Amniotic epithelial cell (primary cell): ENCODE data around the gene MANF.
A peak's percentile ranks its signal among the peaks of the same experiment; 100 is the strongest.
"Not testable (repeated sequence)": the region's sequence is repeated elsewhere in the genome, so short reads cannot be mapped to it uniquely, and the experiment has no call there.

Source experiments
- DNase-seq: peaks from one replicate; pipeline ENCODE4 v3.0.0-alpha.2; 2010; ENCODE audit warnings: low read depth

MANF gene

DNA sequence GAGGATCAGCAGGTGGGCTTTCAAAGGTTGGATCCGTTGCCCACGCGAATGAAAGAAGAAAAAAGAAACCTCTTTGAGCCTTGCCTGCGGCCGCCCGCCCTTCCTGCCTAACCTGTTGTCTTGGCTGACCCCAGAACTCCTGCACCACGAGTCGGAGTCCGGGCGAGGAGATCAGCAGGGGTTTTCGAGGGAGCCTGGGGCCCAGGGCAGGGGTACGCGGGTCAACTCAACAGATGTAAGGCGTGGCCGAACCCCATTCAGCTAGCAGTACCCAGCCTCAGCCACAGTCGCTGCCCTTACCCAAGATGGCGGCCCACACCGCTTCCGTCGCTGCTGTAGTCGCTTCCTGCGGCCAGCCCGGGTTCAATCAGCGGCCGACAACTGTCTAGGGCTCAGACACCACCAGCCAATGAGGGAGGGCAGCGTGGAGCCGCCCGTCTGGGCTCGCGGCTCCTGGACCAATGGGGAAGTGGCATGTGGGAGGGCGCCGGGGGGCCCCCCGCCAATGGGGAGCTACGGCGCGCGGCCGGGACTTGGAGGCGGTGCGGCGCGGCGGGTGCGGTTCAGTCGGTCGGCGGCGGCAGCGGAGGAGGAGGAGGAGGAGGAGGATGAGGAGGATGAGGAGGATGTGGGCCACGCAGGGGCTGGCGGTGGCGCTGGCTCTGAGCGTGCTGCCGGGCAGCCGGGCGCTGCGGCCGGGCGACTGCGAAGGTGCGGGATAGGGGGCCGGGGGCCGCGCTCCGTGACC, at the start of gene MANF:
Gene MANF, plus strand, starts transcription at position 566 of the 748 bp plus-strand sequence. Its CDS starts 52 bp downstream, at position 618.
- DNase-seq = peak; percentile 96

DNA sequence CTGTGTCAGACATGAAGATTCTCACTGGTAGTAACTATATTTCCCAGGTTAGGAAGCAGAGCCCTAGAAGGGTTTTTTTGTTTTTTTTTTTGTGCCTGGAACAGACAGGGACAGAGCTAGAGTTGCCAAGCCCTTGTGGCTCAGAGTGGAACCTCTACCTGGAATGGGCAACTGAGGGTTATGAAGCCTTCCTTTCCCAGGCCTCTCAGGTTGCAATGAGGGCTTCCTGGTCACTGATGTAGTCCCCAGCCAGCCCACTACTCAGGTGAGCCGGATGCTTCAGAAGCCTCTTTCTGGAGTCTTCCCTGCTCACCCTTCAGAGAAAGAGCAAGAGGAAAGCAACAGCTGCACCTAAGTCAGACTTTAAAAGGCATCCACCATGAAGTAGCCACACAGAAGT, 48.8 kb upstream of the MANF start:
- DNase-seq = no peak

DNA sequence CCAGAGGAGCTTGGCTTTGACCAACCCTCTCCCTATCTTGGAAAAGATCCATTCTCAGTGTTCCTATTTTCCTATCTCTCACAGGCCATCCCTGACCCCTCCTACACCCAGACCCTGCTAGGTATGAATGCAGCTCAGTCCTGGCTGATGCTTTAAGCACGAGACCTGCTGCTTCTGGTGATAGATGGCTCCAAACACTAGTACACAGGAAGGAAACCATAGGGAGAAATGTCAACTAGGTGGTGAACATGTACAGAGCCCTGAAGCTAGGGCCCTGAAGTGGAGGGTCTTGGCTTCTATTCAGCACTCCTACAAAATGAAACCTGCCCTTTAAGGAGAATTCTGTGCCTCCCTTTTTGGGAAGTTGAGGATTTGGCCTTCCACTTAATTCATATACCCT, 47.4 kb upstream of the MANF start:
- DNase-seq = no peak

DNA sequence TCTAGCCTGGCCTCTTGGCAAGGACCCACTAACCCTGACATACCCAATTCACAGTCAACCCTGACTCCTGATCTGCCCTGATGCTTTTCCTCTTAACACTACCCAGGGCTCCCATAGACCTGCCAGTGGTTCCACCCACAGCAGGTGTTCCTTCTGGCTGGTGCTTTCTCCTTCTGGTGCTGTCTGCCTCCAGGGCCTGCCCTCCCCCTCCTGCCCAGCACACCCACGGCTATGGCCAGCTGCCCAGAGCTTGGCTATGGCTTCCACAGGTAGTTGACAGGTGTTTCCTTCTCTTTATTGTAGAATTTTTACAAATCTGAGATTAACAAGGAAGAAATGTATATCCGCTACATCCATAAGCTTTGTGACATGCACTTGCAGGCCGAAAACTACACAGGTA, 46.5 kb upstream of the MANF start:
- DNase-seq = no peak

DNA sequence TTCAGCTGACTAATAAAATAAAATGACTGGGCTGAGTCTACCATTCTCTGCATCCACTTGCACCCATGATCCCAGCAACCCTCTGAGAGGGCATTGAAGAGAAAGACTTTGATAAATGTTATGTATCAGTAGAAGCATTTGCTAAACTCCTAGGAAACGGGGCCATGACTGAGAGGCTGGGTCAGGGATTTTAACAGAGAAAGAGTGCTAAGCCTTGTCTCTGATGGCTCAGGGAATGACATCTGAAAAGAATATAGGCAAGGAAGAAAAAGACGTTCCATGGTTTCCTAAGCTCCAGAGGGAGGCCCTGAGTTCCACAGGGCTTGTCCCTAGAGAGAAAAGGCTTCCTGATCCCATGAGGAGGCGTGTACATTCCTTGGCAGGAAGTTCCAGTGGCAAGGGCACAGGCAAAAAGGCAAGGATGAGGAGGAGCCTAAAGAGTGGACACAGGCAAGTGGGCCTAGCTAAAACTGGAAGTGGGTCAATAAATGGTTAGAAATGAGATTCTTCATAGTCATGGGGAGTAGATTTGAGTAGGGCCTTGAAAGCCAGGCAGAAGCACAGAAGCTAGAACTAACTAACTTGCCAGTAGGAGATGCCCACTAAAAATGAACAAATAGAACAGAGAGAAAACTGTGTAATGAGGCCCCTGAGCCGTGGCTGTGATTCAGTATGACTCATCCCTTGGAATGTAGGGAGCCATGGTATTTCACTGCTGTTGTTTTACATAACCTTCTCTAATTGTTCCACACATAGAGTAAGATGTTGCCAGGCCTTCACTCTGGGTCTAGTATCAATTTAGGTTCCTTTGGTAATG, 44.9 kb upstream of the MANF start:
- DNase-seq = peak; percentile 91

DNA sequence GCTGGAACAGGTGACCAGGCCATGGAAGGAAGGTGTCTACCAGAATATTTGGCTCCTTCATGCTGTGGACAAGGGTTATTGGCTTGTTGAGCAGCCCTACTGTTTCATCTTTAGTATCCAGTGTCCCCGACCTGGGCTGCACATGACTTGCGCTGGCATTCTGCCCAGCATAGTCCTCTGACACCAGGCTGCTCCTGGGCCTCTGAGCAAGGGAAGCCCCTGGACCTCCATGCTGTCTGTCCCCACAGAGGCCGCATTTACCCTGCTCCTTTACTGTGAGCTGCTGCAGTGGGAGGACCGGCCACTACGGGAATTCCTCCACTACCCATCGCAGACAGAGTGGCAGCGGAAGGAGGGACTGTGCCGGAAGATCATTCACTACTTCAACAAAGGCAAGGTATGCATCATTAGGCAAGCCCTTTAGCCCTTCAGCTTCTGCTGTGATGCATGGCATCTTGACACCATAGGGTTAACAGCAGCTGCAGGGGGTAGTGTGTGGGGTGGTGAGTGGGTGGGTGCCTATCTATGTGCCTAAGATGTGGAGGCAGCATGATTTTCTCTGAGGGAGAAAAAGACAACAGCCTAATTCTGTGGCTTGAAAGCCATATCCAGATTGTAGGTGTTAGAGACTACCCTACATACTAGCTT, 44.0 kb upstream of the MANF start:
- peak; percentile 5 for DNase-seq

DNA sequence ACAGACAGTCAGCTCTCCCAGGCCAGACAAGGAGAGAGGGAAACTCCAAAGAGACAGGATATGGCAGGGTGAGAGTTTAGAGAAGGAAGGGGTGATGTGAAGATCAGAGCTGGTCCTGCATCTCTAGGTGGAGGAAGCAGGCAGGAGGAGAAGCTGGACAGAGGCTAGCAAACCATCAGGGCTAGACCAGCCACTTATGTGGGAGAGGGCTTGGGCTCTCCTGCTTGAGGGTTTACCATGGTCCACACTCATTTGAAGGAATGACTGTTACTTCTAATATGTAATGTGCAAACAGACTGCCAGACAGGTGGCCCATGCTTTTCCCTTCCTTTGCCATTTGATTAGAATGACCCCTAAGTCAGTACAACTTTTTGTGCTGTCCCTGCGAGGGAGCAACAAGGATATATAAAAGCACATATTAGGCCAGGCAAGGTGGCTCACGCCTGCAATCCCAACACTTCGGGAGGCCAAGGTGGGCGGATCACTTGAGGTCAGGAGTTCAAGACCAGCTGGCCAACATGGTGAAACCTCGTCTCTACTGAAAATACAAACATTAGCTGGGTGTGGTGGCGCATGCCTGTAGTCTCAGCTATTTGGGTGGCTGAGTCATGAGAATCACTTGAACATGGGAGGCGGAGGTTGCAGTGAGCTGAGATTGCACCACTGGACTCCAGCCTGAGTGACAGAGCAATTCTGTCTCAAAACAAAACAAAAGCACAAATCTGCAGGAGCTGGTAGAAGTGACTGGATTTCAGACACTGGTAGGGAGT, 41.0 kb upstream of the MANF start:
- DNase-seq = peak; percentile 85

DNA sequence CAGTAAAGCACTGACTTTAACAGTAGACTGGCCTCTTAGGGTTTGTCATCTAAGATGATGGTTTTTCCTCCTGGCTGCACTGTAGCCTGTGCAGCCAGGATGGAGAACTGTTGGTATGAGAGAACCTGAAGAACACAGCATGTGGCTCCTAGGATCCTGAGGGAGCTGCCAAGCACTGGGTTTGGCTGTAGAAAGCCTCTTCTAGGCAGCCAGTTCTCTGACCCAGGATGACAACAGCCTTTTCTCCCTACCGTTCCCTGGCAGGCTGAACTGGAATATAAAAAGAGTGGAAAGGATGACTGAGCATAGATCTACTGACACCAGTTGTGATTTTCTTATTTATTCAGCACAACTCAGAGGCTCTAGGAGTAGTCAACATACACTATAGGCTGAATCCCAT, 34.3 kb upstream of the MANF start:
- DNase-seq = no peak

DNA sequence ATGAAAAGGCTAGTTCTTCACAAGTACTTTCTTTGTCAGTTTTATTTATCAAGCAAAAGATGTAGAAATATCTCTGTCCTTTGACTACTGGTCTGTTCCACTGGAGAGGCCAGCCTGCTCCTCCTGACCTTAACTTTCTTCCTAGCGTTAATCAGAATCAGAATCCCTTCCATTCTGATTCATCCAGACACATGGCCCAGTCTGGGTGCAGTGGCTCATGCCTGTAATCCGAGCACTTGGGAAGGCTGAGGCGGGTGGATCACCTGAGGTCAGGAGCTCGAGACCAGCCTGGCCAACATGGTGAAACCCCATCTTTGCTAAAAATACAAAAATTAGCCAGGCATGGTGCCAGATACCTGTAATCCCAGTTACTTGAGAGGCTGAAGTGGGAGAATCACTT, 32.0 kb upstream of the MANF start:
- DNase-seq = peak; percentile 5

DNA sequence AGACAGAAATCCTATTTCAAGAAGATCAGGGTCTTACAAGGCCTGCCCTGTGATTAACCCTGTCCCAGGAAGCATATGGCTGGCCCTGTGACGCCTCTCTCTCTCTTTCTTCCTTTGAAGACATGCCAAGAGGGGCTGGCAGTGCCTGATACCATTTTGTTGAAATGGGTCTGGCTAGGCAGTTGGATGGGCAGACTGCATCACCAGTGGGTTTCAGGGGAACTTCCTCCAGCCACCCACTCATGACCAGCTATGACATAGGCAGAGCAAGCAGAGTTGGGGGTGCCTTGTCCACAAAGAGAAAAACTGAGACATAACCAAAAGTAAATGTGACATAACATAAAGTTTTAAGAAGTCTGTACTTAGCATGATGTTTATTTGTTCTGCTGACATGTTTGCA, 31.4 kb upstream of the MANF start:
- DNase-seq = no peak

DNA sequence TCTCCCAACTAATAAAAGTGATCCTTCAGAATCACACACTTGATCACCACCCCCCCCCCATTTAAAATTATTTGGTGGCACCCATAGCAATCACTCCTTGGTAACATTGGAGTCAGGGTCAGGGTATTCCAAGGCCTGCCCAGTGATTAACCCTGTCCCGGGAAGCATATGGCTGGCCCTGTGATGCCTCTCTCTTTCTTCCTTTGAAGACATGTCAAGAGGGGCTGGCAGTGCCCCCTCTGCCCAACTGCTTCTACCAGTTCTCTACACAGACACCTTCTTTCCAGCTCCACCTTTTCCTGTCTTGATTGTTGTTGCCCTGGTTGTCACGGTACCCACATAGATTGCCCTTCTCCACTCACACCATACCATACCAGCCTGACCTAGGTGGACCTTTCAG, 30.9 kb upstream of the MANF start:
- no peak for DNase-seq

DNA sequence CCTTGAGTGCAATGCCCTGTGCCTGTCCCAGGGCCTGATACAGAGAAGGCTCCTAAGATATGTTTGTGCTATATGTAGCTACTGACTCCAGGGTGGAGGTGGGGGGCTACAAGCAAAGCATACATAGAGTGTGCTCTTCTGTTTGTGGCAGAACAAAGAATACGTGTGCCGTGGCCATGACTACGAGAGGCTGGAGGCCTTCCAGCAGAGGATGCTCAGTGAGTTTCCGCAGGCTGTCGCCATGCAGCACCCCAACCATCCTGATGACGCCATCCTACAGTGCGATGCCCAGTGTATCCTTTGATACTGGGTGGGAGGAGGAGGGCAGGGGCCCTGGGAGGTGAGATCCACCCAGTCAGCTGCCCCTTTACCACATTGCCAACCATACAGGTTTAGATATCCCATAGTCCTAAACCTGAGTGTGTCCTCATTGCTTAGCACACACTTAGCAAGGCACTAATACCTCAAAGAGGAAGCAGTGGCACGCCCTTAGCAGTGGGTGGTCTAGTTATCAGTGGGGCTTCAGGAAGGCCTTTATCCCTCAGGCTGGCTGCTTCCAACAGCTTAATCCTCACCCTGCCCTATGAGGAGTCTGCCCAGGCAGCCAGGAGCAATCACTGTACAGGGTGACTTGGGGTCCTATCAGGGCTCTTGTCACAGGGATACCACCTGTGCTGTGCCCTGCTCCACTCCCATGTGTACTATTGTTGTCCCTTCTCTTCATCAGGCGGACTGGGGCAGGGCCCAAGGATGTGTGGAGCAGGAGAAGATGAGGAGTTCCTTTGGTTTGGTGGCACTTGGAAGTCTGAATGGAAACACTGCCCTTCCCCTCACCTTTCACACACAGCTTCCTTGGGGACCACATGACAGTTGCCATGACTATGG, 30.1 kb upstream of the MANF start:
- DNase-seq = no peak

DNA sequence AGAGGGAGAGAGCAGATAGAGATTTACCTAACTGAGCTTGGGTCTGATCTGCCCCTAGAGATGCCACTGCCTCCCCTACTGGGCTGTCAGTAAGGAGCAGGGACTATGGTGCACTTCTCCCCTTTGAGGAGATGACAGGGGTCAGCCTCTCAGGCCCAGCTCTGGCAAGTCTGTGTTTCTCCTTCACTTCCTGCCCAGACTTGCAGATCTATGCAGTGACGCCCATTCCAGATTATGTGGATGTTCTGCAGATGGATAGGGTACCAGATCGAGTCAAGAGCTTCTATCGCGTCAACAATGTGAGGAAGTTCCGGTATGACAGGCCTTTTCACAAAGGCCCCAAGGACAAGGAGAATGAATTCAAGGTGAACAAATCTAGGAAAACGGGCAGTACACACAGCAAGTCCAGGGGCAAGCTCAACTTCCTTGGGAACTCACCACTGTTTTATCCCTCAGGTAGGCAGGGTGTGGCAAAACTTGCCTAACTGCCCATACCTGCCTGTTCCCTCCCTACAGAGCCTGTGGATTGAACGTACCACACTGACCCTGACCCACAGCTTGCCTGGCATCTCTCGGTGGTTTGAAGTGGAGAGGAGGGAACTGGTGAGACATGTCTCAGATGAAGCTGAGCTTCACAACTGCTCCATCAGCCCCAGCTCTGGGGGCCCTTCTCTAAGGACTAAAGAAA, 29.1 kb upstream of the MANF start:
- DNase-seq = no peak

DNA sequence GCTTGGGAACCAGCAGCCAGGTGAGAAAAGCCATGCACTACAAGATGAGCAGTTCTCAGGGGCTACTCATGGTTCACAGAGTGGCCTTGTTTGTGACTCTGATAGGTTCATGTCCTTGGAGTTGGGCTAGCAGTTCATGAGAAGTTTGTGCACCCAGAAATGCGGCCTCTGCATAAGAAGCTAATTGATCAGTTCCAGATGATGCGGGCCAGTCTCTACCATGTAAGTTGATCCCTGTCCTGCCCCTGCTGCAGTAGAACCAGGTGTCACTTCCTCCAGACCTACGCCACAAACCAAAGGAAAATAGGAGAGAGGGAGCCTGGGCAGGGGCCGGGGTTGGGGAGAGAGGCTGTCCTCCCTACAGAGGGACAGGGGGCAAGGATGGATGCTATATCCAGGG, 27.2 kb upstream of the MANF start:
- no peak for DNase-seq

DNA sequence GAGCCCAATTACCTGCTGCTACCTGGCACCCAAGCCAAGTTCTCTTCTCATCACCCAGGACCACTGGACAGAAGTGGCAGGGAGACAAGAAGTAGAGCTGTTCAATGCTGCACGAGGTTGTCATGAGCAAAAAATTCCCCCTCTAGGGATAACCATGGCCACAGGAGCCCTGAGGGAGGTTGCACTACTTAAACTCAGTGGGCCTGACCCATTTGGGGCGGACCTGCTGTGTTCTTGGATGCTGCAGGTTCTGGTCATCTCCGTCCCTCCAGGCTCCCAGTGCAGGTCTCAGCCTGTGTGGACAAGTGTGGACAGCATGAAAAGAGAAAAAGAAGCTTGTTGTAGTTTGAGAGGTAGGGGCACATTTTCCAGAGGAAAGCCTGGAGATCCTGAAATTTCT, 26.1 kb upstream of the MANF start:
- no peak for DNase-seq

DNA sequence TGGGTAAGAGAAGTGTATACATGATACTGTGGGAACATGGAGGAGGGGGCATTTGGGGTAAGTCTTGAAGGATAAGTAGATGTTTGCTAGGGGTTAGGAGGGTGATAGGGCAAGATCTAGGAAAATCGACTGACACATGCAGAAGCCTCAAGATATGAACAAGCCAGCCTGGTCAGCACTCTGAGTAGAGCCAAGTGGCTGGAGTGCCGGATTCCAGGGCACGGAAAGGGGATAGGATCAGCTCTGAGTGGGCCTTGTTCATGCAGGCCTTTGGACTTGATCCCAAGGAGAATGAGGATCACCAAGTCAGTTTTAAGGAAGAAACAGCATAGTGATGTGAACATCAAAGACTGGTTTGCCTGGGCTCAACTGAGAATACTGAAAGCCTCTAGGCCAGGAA, 24.3 kb upstream of the MANF start:
- no peak for DNase-seq

DNA sequence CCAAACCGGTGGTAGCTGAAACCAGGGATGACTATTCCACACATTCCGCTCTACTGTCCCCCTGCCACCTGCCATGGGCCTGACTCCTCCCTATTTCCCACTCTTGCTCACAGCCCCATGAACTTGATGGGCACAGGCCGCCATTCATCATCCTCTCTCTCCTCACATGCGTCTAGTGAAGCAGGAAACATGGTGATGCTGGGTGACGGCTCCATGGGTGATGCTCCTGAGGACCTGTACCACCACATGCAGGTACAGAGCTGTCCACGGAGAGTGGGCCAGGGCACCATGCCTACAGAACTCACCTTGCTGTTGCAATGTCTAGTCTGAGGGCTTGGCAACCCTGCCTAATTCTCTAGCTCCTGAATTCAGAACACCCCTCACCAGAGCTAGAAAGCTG, 23.3 kb upstream of the MANF start:
- DNase-seq = no peak

DNA sequence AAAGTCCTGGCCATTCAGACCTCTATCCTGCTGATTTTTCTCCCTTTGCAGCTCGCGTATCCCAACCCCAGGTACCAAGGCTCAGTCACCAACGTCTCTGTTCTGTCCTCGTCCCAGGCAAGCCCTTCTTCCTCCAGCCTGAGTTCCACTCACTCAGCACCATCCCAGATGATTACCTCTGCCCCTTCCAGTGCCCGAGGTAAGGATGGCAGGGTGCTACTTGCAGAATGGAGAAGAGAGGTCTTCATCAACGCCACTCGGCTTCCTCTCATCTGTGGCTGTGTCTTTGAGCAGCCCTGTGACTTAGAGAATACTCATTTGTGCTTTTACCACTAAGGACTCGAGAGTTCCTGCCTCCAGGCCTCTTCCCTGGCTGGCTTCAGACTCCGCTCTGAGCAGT, 22.6 kb upstream of the MANF start:
- DNase-seq = no peak

DNA sequence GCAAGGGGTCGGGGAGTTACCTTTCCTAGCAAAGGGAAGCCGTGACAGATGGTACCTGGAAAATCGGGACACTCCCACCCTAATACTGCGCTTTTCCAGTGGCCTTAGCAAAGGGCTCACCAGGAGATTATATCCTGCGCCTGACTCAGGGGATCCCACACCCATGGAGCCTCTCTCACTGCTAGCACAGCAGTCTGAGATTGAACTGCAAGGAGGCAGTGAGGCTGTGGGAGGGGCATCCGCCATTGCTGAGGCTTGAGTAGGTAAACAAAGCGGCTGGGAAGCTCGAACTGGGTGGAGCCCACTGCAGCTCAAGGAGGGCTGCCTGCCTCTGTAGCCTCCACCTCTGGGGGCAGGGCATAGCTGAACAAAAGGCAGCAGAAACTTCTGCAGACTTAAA, 16.8 kb upstream of the MANF start:
- DNase-seq = not testable (repeated sequence)

DNA sequence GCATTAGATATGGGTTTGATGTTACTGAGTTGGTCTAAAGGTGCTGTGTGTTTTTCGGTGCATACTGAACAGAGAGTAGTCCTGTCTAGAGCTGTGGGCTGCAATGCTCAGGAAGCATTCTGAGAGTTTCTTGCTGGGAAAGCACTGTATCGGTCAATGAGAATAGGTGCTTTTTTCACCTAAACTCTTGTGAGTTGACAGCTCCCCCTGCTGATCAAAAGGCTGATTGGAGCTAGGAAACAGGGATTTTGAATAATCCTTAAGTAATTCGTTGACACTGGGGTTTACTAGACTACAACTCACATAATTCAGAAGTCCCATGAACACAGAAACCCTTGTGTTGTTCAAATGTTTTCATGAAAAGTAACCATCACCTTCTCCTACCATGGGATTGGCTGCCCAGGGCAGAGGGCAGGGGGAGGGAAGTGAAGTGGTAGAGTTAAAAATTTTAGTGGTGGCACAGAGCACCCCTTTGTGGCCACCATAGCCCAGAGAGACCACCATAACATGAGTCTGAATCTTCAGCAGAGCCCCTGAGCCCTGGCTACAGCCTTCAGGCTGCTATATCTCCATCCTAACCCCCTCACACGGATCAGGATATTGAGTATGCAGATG, 13.0 kb upstream of the MANF start:
- peak; percentile 68 for DNase-seq
